Activated T-cell treated with anti-CD3 and anti-CD28 coated beads, Interleukin-2, amount 50 U/mL, for 4 hours (primary cell): ENCODE data around the gene FLVCR2. TPM values are rescaled to one million over a fixed set of nuclear protein-coding genes. Genes with fewer than 3 reads are reported as not detected.

ENCODE experiments used
- ATAC-seq, 2 donors: fragments of 200-7000 bp; cut with Tn5 transposase; one replicate each; pipeline ENCODE4 v1.10.0; 2021
- DNase-seq: peaks from one replicate; pipeline ENCODE4 v3.0.0-alpha.2; 2020
- H3K27me3 Mint-ChIP-seq: one replicate; pipeline ENCODE4 v1.8.0; 2021; ENCODE audit warnings: low read depth, mixed read lengths
- H3K36me3 Mint-ChIP-seq: one replicate; pipeline ENCODE4 v1.8.0; 2022; ENCODE audit warnings: mixed read lengths; ENCODE audit not compliant: insufficient read depth
- H3K4me1 Mint-ChIP-seq: one replicate; pipeline ENCODE4 v1.8.0; 2021; ENCODE audit warnings: low read depth, mixed read lengths
- H3K4me3 Mint-ChIP-seq: one replicate; pipeline ENCODE4 v1.8.0; 2021; ENCODE audit warnings: mild to moderate bottlenecking, moderate library complexity, mixed read lengths
- H3K9me3 Mint-ChIP-seq: one replicate; pipeline ENCODE4 v1.8.0; 2021; ENCODE audit warnings: mixed read lengths
- total RNA-seq, 3 donors: library from RNA; stranded (reverse); gene quantifications; one replicate each; pipeline ENCODE4 v1.2.1, GENCODE V29; 2021

The FLVCR2 gene
- total RNA-seq, 3 donors from 2014 or later, result 1.5 to 5.3 (median 3.3) TPM

- Mint-ChIP-seq H3K27me3 (no peaks in the 10 kb centered on the region), H3K4me3 (no peak overlapping the region), H3K4me1 (no peaks in the 10 kb centered on the region), H3K36me3 (peaks cover 11% of the 10 kb centered on the region), H3K9me3 (peaks cover 5% of the 10 kb centered on the region)
- DNase-seq (no peak), ATAC-seq (no peak)
Measured at GRCh38 chr14:75615200-75615599, 36.8 kb downstream of the FLVCR2 start.

- H3K4me1 Mint-ChIP-seq, result no peaks in the 10 kb centered on the region
- H3K4me3 Mint-ChIP-seq, result no peak overlapping the region
- H3K9me3 Mint-ChIP-seq, result peaks cover 1% of the 10 kb centered on the region
- ATAC-seq (no peak), DNase-seq (no peak)
- H3K27me3 Mint-ChIP-seq, result no peaks in the 10 kb centered on the region
- peaks cover under 1% of the 10 kb centered on the region for H3K36me3 Mint-ChIP-seq
Measured at GRCh38 chr14:75619548-75619947, 41.1 kb downstream of the FLVCR2 start.

DNA sequence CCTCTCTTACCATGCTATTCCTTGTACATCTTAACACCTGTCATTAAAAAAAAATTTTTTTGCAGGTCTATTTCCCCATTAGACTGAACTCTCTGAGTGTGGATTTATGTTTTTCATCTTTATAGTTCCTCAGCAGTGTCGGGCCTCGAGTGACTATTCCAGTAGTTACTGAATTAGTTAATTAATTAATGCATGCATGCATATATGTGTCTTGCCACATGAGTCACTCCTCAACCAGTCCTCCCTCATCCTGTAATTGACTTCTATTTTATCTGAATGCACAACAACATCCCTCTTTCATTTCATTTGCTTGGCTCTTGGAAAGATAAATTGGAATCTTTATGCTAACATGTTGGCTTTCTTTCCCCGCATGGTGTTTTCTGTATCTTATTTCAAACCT lies 46.6 kb downstream of the FLVCR2 start:
- no peaks in the 10 kb centered on the region for H3K27me3 Mint-ChIP-seq

DNA sequence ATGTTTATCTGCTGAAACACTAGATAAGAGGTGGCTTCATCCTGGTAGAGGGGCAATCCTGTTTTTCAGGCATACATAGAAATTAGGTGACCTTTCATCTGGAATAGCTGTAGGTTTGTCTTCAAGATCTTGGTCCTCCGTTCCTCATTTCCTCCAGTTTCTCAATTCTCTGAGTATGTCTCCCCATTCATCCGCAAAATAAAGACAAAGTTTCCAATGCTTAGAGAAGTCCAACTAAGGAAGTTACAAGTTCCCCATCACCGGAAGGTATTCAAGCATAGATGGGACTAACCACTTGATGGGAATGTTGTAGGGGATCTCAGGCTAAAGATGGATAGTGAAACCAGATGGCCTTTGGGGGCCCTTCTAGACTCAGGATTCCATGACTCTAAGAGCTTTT lies 48.0 kb downstream of the FLVCR2 start:
- Mint-ChIP-seq H3K36me3 (peaks cover 4% of the 10 kb centered on the region), H3K9me3 (no peaks in the 10 kb centered on the region), H3K4me1 (no peaks in the 10 kb centered on the region), H3K4me3 (no peak overlapping the region), H3K27me3 (no peaks in the 10 kb centered on the region)
- no peak for ATAC-seq
- DNase-seq, result no peak

More for the DNA sequence above, 46.6 kb downstream of the FLVCR2 start:
- ATAC-seq (no peak), DNase-seq (no peak)
- Mint-ChIP-seq H3K4me1 (no peaks in the 10 kb centered on the region), H3K36me3 (peaks cover 4% of the 10 kb centered on the region), H3K9me3 (no peaks in the 10 kb centered on the region), H3K4me3 (no peak overlapping the region)

DNA sequence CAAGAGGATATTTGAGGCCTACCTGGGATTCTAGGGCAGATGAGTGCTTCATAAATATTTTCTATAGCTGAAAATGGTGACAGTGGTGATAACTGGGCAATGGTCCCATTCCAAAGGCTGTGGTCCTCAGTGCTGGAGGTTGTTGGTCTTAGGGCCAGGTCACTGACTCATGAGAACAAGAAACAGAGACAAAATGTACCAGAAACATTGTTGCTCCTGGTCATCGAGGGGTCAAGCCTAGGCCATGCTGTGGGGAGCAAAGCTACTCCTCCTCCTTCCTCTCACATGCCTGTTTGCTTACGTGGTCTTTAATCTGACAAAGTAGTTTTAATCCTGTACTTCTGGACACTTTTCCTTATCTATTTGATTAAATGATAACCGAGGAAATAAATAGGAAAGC lies 48.4 kb downstream of the FLVCR2 start:
- H3K4me3 Mint-ChIP-seq, result no peak overlapping the region
- DNase-seq (no peak), ATAC-seq (no peak)
- H3K36me3 Mint-ChIP-seq, result peaks cover 4% of the 10 kb centered on the region
- no peaks in the 10 kb centered on the region for H3K9me3 Mint-ChIP-seq
- no peaks in the 10 kb centered on the region for H3K4me1 Mint-ChIP-seq
- no peaks in the 10 kb centered on the region for H3K27me3 Mint-ChIP-seq

GRCh38 chr14:75627406-75627805 lies 49.0 kb downstream of the FLVCR2 start:
- no peaks in the 10 kb centered on the region for H3K27me3 Mint-ChIP-seq
- no peak for ATAC-seq
- no peaks in the 10 kb centered on the region for H3K9me3 Mint-ChIP-seq
- H3K36me3 Mint-ChIP-seq, result peaks cover 4% of the 10 kb centered on the region
- DNase-seq, result no peak
- H3K4me3 Mint-ChIP-seq, result no peak overlapping the region
- H3K4me1 Mint-ChIP-seq, result no peaks in the 10 kb centered on the region

DNA sequence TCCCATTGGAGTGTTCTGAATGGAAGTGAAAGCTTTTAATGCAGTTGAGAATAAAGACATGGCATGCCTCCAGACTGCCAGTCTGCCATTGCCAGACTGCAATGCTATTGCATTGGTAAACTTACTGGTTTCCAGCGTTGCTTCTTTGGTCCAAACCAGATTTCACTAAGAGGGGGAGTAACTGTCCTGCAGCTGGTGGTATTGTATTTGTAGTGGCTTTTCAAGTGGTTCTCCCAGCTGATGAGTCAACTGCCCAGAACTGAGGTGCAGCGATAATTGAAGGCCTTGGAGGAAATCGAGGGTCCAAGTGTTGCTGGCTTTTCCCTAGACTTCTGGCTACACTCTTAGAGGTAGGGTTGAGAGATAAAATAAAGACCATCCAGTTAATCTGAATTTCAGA lies 50.4 kb downstream of the FLVCR2 start:
- no peaks in the 10 kb centered on the region for H3K27me3 Mint-ChIP-seq
- DNase-seq (no peak), ATAC-seq (no peak)
- H3K9me3 Mint-ChIP-seq, result no peaks in the 10 kb centered on the region
- no peaks in the 10 kb centered on the region for H3K4me1 Mint-ChIP-seq
- peaks cover 6% of the 10 kb centered on the region for H3K36me3 Mint-ChIP-seq
- H3K4me3 Mint-ChIP-seq, result no peak overlapping the region

GRCh38 chr14:75630695-75631452 lies 52.5 kb downstream of the FLVCR2 start:
- ATAC-seq (no peak), DNase-seq (no peak)
- H3K27me3 Mint-ChIP-seq, result no peaks in the 10 kb centered on the region
- H3K36me3 Mint-ChIP-seq, result peaks cover 7% of the 10 kb centered on the region
- no peaks in the 10 kb centered on the region for H3K4me1 Mint-ChIP-seq
- no peaks in the 10 kb centered on the region for H3K9me3 Mint-ChIP-seq
- H3K4me3 Mint-ChIP-seq, result no peak overlapping the region

DNA sequence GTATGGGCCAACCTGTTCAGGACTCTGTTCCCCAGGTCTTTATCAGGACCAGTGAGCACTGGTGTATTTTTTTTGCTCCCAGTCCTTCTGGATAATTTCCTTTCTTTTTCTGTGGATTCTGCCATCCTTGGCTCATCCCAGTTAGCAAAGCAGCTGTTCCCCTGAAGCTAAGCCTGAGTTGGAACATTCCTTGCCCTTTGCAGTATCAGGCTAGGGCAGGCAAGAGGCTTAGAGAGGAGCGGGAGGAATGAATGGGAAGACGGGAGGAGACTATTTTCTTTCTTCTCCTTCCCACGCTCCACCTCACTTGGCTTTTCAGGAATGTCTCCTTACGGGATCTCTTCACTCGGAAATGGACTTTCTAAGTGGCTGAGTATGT lies 53.0 kb downstream of the FLVCR2 start:
- H3K9me3 Mint-ChIP-seq, result no peaks in the 10 kb centered on the region
- H3K4me3 Mint-ChIP-seq, result no peak overlapping the region
- H3K4me1 Mint-ChIP-seq, result no peaks in the 10 kb centered on the region
- peaks cover 7% of the 10 kb centered on the region for H3K36me3 Mint-ChIP-seq
- ATAC-seq, result no peak
- no peak for DNase-seq
- H3K27me3 Mint-ChIP-seq, result no peaks in the 10 kb centered on the region

- Mint-ChIP-seq H3K27me3 (no peaks in the 10 kb centered on the region), H3K9me3 (no peaks in the 10 kb centered on the region), H3K4me1 (no peaks in the 10 kb centered on the region), H3K36me3 (peaks cover 12% of the 10 kb centered on the region), H3K4me3 (no peak overlapping the region)
- DNase-seq (no peak), ATAC-seq (no peak)
Measured at GRCh38 chr14:75634848-75635247, 56.4 kb downstream of the FLVCR2 start.

GRCh38 chr14:75636100-75636692 lies 57.8 kb downstream of the FLVCR2 start:
- DNase-seq, result no peak
- H3K27me3 Mint-ChIP-seq, result no peaks in the 10 kb centered on the region
- H3K9me3 Mint-ChIP-seq, result no peaks in the 10 kb centered on the region
- H3K4me1 Mint-ChIP-seq, result no peaks in the 10 kb centered on the region
- H3K4me3 Mint-ChIP-seq, result no peak overlapping the region
- ATAC-seq, result no peak
- peaks cover 15% of the 10 kb centered on the region for H3K36me3 Mint-ChIP-seq

- H3K9me3 Mint-ChIP-seq, result no peaks in the 10 kb centered on the region
- DNase-seq (no peak), ATAC-seq (no peak)
- no peaks in the 10 kb centered on the region for H3K27me3 Mint-ChIP-seq
- H3K36me3 Mint-ChIP-seq, result peaks cover 20% of the 10 kb centered on the region
- no peak overlapping the region for H3K4me3 Mint-ChIP-seq
- no peaks in the 10 kb centered on the region for H3K4me1 Mint-ChIP-seq
Measured at GRCh38 chr14:75640876-75641275, 62.5 kb downstream of the FLVCR2 start.

DNA sequence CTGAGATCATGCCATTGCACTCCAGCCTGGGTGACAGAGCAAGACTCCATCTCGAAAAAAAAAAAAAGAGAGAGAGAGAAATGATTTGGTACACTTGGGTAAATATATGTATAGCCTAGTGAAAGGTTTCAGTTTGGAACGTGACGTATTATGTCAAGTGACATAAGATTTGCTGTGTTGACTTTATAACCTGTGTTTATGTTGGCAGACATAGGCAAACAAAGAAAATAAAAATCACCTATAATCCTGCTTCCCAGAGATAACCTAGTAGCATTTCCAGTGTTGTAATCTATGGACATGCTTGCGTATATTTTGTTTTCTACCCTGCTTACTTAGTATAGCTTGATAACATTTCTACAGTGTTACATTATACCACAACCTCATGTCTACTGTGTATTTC lies 65.6 kb downstream of the FLVCR2 start:
- ATAC-seq, result no peak
- Mint-ChIP-seq H3K36me3 (peaks cover 29% of the 10 kb centered on the region), H3K4me1 (no peaks in the 10 kb centered on the region), H3K4me3 (no peak overlapping the region), H3K27me3 (no peaks in the 10 kb centered on the region), H3K9me3 (no peaks in the 10 kb centered on the region)
- no peak for DNase-seq

GRCh38 chr14:75645056-75645455 lies 66.6 kb downstream of the FLVCR2 start:
- no peak for DNase-seq
- Mint-ChIP-seq H3K4me3 (no peak overlapping the region), H3K36me3 (peaks cover 34% of the 10 kb centered on the region), H3K4me1 (no peaks in the 10 kb centered on the region), H3K27me3 (no peaks in the 10 kb centered on the region), H3K9me3 (no peaks in the 10 kb centered on the region)
- ATAC-seq, result no peak

GRCh38 chr14:75646762-75647161 lies 68.3 kb downstream of the FLVCR2 start:
- DNase-seq, result no peak
- Mint-ChIP-seq H3K27me3 (no peaks in the 10 kb centered on the region), H3K4me3 (no peak overlapping the region), H3K36me3 (peaks cover 43% of the 10 kb centered on the region), H3K4me1 (no peaks in the 10 kb centered on the region), H3K9me3 (no peaks in the 10 kb centered on the region)
- ATAC-seq, result no peak
